CD4-positive, alpha-beta T cell treated with Interleukin-2 at 100 ng/mL for 4 hours (primary cell): Measurements from ENCODE around the gene GALNT9.
"Not testable (repeated sequence)": the region's sequence is repeated elsewhere in the genome, so short reads cannot be mapped to it uniquely, and the experiment has no call there.

ENCODE experiments used
- DNase-seq: peaks from one replicate; pipeline ENCODE4 v3.0.0-alpha.2; 2020; ENCODE audit warnings: low spot score

The GALNT9 gene

GRCh38 chr12:132312516-132312915, 16.9 kb downstream of the GALNT9 start:
- no peak for DNase-seq

DNA sequence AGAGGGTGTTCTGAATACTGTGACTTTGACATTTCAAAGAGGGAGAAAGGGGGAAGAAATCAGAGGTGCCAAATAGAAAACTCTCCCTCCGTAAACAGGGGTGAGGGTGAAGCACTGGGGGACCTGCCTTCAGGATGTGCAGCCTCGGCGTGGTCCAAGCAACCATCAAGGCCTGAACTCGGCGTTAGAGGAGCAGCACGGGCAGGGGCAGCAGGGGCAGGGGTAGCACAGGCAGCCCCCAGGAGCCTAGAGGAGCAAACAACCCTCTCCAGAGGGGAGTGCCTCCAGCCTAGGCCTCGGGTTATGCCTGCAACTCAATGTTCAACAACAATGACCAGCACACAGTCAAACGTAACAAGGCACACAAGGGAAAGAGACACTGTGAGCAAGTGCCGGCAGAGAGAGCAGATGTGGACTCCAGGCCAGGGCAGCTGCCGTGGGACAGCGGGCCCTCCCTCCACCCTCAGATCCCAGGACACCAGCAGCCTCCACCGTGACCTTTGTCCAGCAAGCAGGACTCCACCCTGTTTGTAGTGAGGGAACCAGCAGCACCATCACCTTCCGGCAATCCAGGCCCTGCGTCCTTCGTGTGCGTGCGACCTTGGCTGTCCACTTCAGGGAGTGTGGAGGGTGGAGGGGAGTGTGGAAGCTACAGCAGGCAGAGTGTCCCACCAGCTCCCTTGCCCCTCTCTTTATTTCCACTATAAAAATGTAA, 18.0 kb downstream of the GALNT9 start:
- no peak for DNase-seq

DNA sequence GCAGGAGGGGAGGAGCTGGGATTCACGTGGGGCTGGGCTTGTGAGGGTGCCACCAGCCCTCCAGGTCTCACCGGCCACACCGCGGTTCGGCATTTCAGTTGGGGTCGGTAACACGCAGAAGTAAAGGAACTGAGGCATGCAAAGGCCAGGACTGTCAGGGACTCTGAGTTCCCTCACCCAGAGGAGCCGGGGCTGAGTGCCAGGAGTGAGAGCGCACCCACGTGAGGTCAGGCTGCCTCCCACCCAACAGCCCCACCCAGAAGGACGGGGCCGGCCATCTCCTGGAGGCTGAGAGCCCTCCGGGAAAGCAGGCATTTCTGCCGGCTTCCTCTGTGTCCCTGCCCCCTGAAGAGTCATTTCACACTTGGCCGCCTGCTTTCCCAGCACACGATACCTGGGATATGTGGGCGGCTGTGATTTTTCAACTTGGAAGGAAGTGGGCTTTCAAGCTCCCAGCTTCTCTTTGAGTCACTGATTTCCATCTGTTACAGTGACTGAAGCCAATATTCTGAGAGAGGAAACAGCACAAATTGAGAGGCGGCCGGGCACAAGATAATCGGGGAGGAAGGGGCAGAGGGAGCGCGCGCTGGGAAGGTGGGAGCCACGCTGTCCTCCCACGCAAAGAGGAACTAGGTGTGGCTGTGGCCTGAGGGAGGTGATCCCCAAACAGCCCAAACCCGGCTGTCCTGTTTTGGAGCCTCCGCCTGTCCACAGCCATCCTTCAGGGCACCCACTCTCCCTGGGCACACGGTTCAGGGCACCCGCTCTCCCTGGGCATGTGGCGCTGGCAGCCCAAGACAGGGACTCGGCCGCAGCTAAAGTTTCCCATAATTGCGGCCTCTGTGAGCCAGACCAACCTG, 19.0 kb downstream of the GALNT9 start:
- no peak for DNase-seq

GRCh38 chr12:132309596-132310086, 19.7 kb downstream of the GALNT9 start:
- DNase-seq: no peak

- no peak for DNase-seq
Observed at GRCh38 chr12:132308853-132309595, 20.4 kb downstream of the GALNT9 start.

GRCh38 chr12:132307976-132308852, 21.2 kb downstream of the GALNT9 start:
- DNase-seq: no peak

- no peak for DNase-seq
Observed at GRCh38 chr12:132306885-132307191, 22.6 kb downstream of the GALNT9 start.

DNA sequence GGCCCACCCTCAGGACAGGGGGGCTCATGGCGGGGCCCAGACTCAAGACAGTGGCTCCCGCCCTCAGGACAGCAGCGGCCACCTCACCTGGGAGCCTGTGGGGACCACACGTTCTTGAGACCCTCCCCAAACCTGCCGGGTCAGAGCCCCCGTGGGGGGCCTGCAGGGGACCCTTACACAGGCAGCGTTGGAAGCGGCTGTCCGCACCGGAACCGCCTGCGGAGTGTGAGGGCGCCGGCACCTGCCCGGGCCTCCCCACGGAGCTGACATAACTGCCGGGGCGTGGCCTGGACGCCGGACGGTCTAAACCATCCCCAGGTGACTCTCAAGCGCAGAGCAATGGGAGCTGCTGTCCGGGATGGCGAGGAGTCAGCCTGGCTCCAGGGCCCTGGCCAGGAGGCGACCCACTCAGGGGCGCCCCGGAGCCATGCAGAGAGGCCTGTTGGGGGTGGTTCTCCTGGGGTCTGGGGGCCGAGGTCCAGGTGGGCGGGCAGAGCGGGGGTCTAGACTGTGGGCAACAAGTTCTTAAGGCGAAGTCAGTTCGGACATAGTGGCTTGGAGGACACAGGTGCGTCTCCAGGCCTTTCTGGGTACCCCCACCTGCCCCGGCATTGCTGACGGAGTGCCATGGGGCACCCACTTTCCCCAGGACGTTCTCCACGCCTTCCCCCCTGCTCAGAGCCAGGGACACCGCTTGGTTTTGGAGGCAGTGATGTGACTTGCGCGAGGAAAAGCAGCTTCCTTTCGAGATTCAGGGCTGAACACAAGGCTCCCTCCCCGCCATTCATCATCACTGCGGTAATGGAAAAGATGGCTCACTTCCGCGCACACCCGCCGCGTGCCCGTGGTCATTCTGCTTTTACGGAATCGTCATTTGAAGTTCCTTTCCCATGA, 23.2 kb downstream of the GALNT9 start:
- no peak for DNase-seq

DNA sequence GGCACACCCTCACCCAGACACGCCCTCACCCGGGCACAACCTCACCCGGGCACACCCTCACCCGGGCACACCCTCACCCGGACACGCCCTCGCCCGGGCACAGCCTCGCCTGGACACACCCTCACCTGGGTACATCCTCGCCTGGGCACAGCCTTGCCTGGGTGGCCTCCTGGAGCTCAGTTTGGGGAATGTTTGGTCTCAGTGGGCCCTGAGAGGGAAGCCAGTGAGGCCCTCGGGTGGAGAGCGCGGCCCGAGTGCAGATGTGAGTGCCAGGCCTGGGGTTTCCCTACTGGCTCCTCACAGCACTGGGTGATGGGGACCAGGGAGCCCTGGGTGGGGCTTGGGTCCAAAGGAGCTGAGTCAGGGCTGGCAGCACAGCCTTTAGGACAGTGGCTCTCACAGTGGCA, 23.8 kb downstream of the GALNT9 start:
- no peak for DNase-seq

DNA sequence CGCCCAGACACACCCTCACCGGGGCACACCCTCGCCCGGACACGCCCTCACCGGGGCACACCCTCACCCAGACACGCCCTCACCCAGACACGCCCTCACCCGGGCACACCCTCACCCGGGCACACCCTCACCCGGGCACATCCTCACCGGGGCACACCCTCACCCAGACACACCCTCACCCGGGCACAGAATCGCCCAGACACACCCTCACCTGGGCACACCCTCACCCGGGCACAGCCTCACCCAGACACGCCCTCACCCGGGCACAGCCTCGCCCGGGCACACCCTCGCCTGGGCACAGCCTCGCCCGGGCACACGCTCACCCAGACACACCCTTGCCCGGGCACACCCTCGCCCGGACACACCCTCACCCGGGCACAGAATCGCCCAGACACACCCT, 24.5 kb downstream of the GALNT9 start:
- DNase-seq: not testable (repeated sequence)

DNA sequence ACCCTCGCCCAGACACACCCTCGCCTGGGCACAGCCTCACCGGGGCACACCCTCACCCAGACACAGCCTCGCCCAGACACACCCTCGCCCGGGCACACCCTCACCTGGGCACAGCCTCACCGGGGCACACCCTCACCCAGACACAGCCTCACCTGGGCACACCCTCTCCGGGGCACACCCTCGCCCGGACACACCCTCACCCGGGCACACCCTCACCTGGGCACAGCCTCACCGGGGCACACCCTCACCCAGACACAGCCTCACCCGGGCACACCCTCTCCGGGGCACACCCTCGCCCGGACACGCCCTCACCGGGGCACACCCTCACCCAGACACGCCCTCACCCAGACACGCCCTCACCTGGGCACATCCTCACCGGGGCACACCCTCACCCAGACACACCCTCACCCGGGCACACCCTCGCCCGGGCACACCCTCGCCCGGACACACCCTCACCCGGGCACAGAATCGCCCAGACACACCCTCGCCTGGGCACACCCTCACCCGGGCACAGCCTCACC, 25.5 kb downstream of the GALNT9 start:
- not testable (repeated sequence) for DNase-seq

DNA sequence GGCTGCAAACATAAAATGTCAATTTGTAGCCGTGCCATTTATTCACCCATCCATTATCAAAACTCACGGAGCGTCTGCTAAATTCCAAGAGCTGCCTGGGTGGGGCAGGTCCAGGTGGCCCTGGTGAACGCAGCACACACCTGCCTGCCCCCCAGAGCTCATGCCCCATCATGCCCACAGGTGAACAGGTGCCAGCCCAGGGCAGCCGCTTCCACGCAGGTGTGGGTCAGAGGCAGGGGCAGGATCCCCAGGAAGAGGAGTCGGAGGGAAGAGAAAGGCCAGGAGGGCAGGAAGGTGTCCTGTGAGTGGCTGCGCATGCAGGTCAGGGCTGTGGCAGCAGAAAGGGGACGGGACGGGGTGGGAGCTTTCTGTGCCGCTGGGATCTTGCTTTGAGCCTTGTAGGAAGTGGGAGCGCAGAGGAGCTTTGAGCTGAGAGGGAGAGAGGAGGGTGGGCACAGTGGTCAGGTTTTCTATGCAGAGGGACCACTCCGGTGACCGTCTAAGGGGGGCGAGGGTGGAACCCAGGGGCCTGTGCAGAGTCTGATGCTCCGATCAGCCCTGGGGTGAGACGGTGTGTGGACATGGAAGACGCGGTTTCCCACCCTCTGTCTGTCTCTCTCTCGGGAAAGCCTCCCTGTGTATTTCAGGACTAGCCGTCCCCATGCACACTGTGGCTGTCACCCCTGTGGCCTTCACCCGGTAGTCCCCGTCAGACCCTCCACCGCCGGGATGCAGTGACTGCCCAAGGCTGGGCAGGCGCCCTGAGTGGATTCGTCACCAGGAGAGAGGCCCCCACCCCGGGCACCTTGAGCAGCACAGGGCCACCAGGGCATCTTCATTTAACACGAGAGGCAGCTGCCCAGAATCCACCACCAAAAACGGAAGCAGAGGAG, 26.7 kb downstream of the GALNT9 start:
- DNase-seq: no peak

- DNase-seq: no peak
Observed at GRCh38 chr12:132300789-132301722, 28.3 kb downstream of the GALNT9 start.

GRCh38 chr12:132296063-132296462, 33.3 kb downstream of the GALNT9 start:
- DNase-seq: no peak

DNA sequence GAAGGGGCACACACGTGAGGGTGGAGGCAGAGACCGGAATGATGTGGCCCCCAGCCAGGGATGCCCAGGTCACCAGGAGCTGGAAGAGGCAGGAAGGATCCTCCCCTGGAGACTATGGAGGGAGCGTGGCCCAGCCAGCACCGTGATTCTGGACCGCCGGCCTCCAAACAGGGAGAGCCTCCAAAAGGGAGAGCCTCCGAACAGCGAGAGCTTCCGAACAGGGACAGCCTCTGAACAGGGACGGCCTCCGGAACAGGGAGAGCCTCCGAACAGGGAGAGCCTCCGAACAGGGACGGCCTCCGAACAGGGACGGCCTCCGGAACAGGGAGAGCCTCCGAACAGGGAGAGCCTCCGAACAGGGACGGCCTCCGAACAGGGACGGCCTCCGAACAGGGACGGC, 33.8 kb downstream of the GALNT9 start:
- not testable (repeated sequence) for DNase-seq

GRCh38 chr12:132295101-132295526, 34.3 kb downstream of the GALNT9 start:
- no peak for DNase-seq

- DNase-seq: no peak
Observed at GRCh38 chr12:132294121-132295034, 35.0 kb downstream of the GALNT9 start.
